ENCODE results near the gene WSB1.

Gene WSB1

DNA sequence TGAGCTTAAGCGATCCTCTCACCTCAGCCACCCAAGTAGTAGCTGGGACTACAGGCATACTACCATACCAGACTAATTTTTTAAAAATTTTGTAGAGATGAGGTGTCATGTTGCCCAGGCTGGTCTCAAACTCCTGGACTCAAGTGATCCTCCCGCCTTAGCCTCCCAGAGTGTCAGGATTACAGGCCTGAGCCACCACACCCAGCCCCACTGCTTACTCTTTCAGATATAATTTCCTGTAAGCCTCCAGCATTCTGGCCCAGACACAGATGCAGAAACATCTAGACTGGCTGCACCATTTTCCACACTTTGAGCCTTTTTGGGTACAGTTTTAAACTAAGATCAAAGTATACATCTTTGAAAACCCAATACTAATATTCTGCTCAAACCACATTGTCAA lies 8.4 kb upstream of the WSB1 start:
- H3K27me3 ChIP-seq (ENCODE audit: insufficient read depth, poor library complexity, severe bottlenecking): no peaks in the 10 kb centered on the region

DNA sequence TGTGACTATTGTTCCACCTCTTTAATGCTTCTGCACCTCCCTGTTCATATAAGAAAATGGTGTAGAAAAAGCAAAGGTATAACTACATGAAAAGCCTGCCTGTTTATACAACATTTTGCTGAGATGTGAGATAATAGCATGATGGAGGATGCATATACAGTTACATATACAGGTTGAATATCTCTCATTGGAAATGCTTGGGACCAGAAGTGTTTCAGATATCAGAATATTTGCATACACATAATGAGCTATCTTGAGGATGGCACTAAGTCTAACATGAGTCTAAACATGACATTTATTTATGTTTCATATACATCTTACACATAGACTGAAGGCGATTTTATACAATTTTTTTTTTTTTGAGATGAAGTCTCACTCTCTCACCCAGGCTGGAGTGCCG lies 5.7 kb upstream of the WSB1 start:
- TF ChIP-seq, protein P1, sequence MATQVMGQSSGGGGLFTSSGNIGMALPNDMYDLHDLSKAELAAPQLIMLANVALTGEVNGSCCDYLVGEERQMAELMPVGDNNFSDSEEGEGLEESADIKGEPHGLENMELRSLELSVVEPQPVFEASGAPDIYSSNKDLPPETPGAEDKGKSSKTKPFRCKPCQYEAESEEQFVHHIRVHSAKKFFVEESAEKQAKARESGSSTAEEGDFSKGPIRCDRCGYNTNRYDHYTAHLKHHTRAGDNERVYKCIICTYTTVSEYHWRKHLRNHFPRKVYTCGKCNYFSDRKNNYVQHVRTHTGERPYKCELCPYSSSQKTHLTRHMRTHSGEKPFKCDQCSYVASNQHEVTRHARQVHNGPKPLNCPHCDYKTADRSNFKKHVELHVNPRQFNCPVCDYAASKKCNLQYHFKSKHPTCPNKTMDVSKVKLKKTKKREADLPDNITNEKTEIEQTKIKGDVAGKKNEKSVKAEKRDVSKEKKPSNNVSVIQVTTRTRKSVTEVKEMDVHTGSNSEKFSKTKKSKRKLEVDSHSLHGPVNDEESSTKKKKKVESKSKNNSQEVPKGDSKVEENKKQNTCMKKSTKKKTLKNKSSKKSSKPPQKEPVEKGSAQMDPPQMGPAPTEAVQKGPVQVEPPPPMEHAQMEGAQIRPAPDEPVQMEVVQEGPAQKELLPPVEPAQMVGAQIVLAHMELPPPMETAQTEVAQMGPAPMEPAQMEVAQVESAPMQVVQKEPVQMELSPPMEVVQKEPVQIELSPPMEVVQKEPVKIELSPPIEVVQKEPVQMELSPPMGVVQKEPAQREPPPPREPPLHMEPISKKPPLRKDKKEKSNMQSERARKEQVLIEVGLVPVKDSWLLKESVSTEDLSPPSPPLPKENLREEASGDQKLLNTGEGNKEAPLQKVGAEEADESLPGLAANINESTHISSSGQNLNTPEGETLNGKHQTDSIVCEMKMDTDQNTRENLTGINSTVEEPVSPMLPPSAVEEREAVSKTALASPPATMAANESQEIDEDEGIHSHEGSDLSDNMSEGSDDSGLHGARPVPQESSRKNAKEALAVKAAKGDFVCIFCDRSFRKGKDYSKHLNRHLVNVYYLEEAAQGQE (IDR thresholded peaks at IDR 0.05; ENCODE audit: insufficient replicate concordance, low read depth): no peak
- TF ChIP-seq GABPA (IDR thresholded peaks at IDR 0.05; ENCODE audit: low read depth) (no peak), POLR2AphosphoS5 (IDR thresholded peaks at IDR 0.05; ENCODE audit: low read depth) (no peak), SPI1 (IDR thresholded peaks at IDR 0.05; ENCODE audit: borderline replicate concordance, low read depth) (no peak)
- TF ChIP-seq, protein P2, sequence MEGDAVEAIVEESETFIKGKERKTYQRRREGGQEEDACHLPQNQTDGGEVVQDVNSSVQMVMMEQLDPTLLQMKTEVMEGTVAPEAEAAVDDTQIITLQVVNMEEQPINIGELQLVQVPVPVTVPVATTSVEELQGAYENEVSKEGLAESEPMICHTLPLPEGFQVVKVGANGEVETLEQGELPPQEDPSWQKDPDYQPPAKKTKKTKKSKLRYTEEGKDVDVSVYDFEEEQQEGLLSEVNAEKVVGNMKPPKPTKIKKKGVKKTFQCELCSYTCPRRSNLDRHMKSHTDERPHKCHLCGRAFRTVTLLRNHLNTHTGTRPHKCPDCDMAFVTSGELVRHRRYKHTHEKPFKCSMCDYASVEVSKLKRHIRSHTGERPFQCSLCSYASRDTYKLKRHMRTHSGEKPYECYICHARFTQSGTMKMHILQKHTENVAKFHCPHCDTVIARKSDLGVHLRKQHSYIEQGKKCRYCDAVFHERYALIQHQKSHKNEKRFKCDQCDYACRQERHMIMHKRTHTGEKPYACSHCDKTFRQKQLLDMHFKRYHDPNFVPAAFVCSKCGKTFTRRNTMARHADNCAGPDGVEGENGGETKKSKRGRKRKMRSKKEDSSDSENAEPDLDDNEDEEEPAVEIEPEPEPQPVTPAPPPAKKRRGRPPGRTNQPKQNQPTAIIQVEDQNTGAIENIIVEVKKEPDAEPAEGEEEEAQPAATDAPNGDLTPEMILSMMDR (IDR thresholded peaks at IDR 0.05; ENCODE audit: insufficient read depth, low read length): no peak
- H3K4me3 ChIP-seq (replicated peaks; ENCODE audit: insufficient read depth, low read length): no peak overlapping the region
- no peak for DNase-seq (ENCODE audit: low read depth in 1 of 2, low spot score in 1 of 2)
- H3K27ac ChIP-seq (replicated peaks): no peak overlapping the region
- H3K27me3 ChIP-seq (ENCODE audit: insufficient read depth, poor library complexity, severe bottlenecking): no peaks in the 10 kb centered on the region

More for the DNA sequence above, 8.4 kb upstream of the WSB1 start:
- H3K27ac ChIP-seq (replicated peaks): no peak overlapping the region
- DNase-seq (ENCODE audit: low read depth in 1 of 2, low spot score in 1 of 2): no peak
- no peak overlapping the region for H3K4me3 ChIP-seq (replicated peaks; ENCODE audit: insufficient read depth, low read length)
- TF ChIP-seq, protein P1 (IDR thresholded peaks at IDR 0.05; ENCODE audit: insufficient replicate concordance, low read depth): no peak
- TF ChIP-seq, protein P2 (IDR thresholded peaks at IDR 0.05; ENCODE audit: insufficient read depth, low read length): no peak
- TF ChIP-seq POLR2AphosphoS5 (IDR thresholded peaks at IDR 0.05; ENCODE audit: low read depth): no peak
- TF ChIP-seq SPI1 (IDR thresholded peaks at IDR 0.05; ENCODE audit: borderline replicate concordance, low read depth): no peak
- TF ChIP-seq GABPA (IDR thresholded peaks at IDR 0.05; ENCODE audit: low read depth): no peak

DNA sequence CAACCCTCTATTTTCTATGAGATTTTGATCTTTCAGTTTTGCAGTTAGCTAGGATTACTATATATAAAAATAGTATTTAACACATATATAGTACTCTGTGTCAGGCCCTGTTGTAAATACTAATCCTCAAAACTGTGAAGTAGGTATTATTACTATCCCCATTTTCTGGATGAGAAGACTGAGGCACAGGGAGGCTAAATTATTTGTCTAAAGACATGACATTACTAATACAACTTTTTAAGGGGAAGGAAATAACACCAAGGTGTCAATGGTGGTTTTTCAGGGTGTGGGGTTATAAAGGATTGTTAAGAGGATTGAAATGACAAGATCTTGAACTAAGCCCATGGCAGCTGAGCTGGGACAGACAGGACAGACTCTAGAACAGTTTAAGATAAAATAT lies 4.1 kb upstream of the WSB1 start:
- TF ChIP-seq, protein P2 (IDR thresholded peaks at IDR 0.05; ENCODE audit: insufficient read depth, low read length): no peak
- TF ChIP-seq SPI1 (IDR thresholded peaks at IDR 0.05; ENCODE audit: borderline replicate concordance, low read depth): no peak
- no peak for TF ChIP-seq POLR2AphosphoS5 (IDR thresholded peaks at IDR 0.05; ENCODE audit: low read depth)
- TF ChIP-seq GABPA (IDR thresholded peaks at IDR 0.05; ENCODE audit: low read depth): no peak
- TF ChIP-seq, protein P1 (IDR thresholded peaks at IDR 0.05; ENCODE audit: insufficient replicate concordance, low read depth): no peak
- Histone ChIP-seq H3K27me3 (ENCODE audit: insufficient read depth, poor library complexity, severe bottlenecking) (no peaks in the 10 kb centered on the region), H3K4me3 (replicated peaks; ENCODE audit: insufficient read depth, low read length) (no peak overlapping the region), H3K27ac (replicated peaks) (no peak overlapping the region)
- no peak for DNase-seq (ENCODE audit: low read depth in 1 of 2, low spot score in 1 of 2)
